Fibroblast of lung (primary cell): Measurements from ENCODE around the gene ATP6V0A1.

Experiments
- EZH2 ChIP-seq: IDR thresholded peaks from 2 replicates; pipeline ENCODE4 v1.5.1; 2012; ENCODE audit warnings: low read length, control low read depth, mild to moderate bottlenecking; ENCODE audit errors: missing control alignments
- TF ChIP-seq, protein P1 (sequence below), 2 donors: IDR thresholded peaks in 1 of 2; conservative IDR thresholded peaks in 1 of 2; 1 replicate in 1 of 2; 2 replicates in 1 of 2; pipeline ENCODE4 v1.5.1; 2011 to 2012; ENCODE audit warnings: low read length in 2 of 2, control low read depth in 1 of 2, inconsistent platforms in 1 of 2, low read depth in 1 of 2, mild to moderate bottlenecking in 1 of 2

DNA sequence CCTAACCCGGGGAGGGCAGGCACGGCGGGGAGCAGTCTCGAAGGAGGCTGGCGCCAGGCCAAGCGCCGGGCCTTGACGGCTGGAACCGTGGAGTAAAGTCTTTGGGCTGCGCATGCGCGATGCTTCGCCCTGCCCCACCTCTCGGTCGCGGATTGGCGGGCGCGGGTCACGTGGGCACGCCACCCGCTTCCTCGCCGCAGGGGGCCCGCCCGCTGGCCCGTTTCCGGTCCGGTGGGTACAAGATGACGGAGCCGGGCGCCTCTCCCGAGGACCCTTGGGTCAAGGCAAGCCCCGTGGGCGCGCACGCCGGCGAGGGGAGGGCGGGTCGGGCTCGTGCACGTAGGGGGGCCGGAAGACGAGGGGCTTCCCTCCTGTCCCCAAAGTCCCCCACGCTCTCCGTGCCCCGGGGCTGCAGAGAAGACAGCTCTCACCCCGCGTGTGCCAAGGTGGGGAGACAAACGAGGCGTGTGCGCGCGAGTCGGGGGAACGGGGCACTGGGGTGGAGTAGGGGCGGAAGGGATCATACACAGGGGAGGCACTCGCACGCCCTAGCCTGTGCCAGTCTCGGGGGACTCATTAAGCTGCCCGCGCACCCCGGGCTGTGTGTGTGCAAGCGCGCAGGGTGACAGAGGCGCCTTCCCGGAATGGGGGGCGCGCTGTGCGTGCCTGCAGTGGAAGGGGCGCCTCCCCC, 108.3 kb downstream of the ATP6V0A1 start, which contains the start of gene MLX:
- TF ChIP-seq, protein P1, sequence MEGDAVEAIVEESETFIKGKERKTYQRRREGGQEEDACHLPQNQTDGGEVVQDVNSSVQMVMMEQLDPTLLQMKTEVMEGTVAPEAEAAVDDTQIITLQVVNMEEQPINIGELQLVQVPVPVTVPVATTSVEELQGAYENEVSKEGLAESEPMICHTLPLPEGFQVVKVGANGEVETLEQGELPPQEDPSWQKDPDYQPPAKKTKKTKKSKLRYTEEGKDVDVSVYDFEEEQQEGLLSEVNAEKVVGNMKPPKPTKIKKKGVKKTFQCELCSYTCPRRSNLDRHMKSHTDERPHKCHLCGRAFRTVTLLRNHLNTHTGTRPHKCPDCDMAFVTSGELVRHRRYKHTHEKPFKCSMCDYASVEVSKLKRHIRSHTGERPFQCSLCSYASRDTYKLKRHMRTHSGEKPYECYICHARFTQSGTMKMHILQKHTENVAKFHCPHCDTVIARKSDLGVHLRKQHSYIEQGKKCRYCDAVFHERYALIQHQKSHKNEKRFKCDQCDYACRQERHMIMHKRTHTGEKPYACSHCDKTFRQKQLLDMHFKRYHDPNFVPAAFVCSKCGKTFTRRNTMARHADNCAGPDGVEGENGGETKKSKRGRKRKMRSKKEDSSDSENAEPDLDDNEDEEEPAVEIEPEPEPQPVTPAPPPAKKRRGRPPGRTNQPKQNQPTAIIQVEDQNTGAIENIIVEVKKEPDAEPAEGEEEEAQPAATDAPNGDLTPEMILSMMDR (conservative IDR thresholded peaks at IDR 0.05 in 1 of 2, IDR thresholded peaks at IDR 0.05 in 1 of 2; ENCODE audit: low read depth in 1 of 2, low read length in 2 of 2), result no peak
- TF ChIP-seq EZH2, result no peak
